SU-DHL-6 (cell line): ENCODE data around the gene THSD4.

Experiments used
- CTCF ChIP-seq: fragments of 200-600 bp; sonication (generic); IDR thresholded peaks from one replicate; pipeline ENCODE4 v1.5.1; 2017; ENCODE audit warnings: antibody characterized with exemption, mild to moderate bottlenecking, low read length, moderate library complexity; ENCODE audit not compliant: insufficient read depth, poor library complexity, severe bottlenecking
- EZH2phosphoT487 ChIP-seq: fragments of 200-600 bp; sonication (generic), shearing (Covaris generic); conservative IDR thresholded peaks from 2 replicates; pipeline ENCODE4 v1.6.1; 2018; ENCODE audit warnings: mild to moderate bottlenecking, antibody characterized with exemption, low read length, moderate library complexity, mixed read lengths

- no peak for TF ChIP-seq CTCF
- TF ChIP-seq EZH2phosphoT487 = no peak
These were observed 322.6 kb downstream of the THSD4 start for GRCh38 chr15:71437919-71438318.
